Caco-2 (cell line): ENCODE data around the gene KPNA2. TPM values are rescaled to one million over a fixed set of nuclear protein-coding genes. Genes with fewer than 3 reads are reported as not detected.

ENCODE experiments used
- BruUV-seq: library from RNA; stranded (reverse); fragments of 400-500 nt; replicated peaks from 2 replicates; lab custom pipeline; 2021; lab: Mats Ljungman, UMichigan
- CTCF ChIA-PET: fragments of 300-600 bp; sonication (Branson Sonifier 250); formaldehyde crosslinking; loops from one replicate; lab custom pipeline; 2022; ENCODE audit warnings: antibody characterized with exemption; lab: Charles Lee
- POLR2A ChIA-PET: fragments of 300-600 bp; sonication (Branson Sonifier 250); formaldehyde crosslinking; loops from one replicate; lab custom pipeline; 2022; ENCODE audit warnings: antibody characterized with exemption; lab: Charles Lee
- DNase-seq, 2 experiments: peaks; one replicate each; pipeline versions ENCODE4 v3.0.0 to v3.0.0-alpha.2; 2020 to 2022
- H3K27me3 ChIP-seq: replicated peaks from 2 replicates; pipeline ENCODE4 v1.6.0; 2011; ENCODE audit warnings: low read length; ENCODE audit not compliant: control insufficient read depth, insufficient read depth
- H3K36me3 ChIP-seq: 2 replicates; pipeline ENCODE4 v1.5.1; 2011; ENCODE audit warnings: low read length; ENCODE audit not compliant: control insufficient read depth, insufficient read depth
- H3K4me1 ChIP-seq: fragments of 250-450 bp; sonication (Bioruptor Pico); 2 replicates; pipeline ENCODE4 v1.5.1; 2020; ENCODE audit warnings: mild to moderate bottlenecking
- H3K4me3 ChIP-seq: 2 replicates; pipeline ENCODE4 v1.5.1; 2011; ENCODE audit warnings: low read depth, mild to moderate bottlenecking, control low read depth, low read length
- H3K9me3 ChIP-seq: fragments of 250-450 bp; sonication (Bioruptor Pico); 2 replicates; pipeline ENCODE4 v1.5.1; 2020; ENCODE audit warnings: mild to moderate bottlenecking, moderate library complexity
- H3K27ac Mint-ChIP-seq: one replicate; pipeline ENCODE4 v1.8.0; 2022; ENCODE audit warnings: mixed read lengths; ENCODE audit not compliant: unreplicated experiment
- H3K27me3 Mint-ChIP-seq: one replicate; pipeline ENCODE4 v1.8.0; 2022; ENCODE audit warnings: mixed read lengths; ENCODE audit not compliant: insufficient read depth, unreplicated experiment
- H3K36me3 Mint-ChIP-seq: one replicate; pipeline ENCODE4 v1.8.0; 2022; ENCODE audit warnings: mild to moderate bottlenecking, mixed read lengths; ENCODE audit not compliant: insufficient read depth, unreplicated experiment
- H3K4me1 Mint-ChIP-seq: one replicate; pipeline ENCODE4 v1.8.0; 2022; ENCODE audit warnings: low read depth, mixed read lengths; ENCODE audit not compliant: unreplicated experiment
- H3K4me3 Mint-ChIP-seq: one replicate; pipeline ENCODE4 v1.8.0; 2022; ENCODE audit warnings: mild to moderate bottlenecking, moderate library complexity, mixed read lengths; ENCODE audit not compliant: unreplicated experiment
- H3K9me3 Mint-ChIP-seq: one replicate; pipeline ENCODE4 v1.8.0; 2022; ENCODE audit warnings: mixed read lengths; ENCODE audit not compliant: unreplicated experiment
- CTCF ChIP-seq, 2 experiments: fragments of 200-600 bp in 1 of 2; IDR thresholded peaks; 1 replicate in 1 of 2; 2 replicates in 1 of 2; pipeline versions ENCODE4 v1.5.1 to v1.8.0; 2011 to 2022; ENCODE audit warnings: antibody characterized with exemption in 1 of 2, control low read depth in 1 of 2, inconsistent platforms in 1 of 2, low read depth in 1 of 2, low read length in 1 of 2, mild to moderate bottlenecking in 1 of 2, moderate library complexity in 1 of 2; ENCODE audit not compliant: insufficient read depth in 1 of 2, severe bottlenecking in 1 of 2, unreplicated experiment in 1 of 2
- intact Hi-C: fragments of 100-400 bp; cut with micrococcal nuclease; formaldehyde crosslinking; loops from one replicate; pipeline ENCODE4 v1.10.0; 2022; ENCODE audit not compliant: unreplicated experiment
- total RNA-seq: library from RNA; stranded (reverse); gene quantifications from 2 replicates; pipeline ENCODE4 v1.2.3, GENCODE V29; 2022

Gene KPNA2
- total RNA-seq, 1 experiment from 2014 or later, result 339 TPM

- H3K9me3 ChIP-seq, result no peaks in the 10 kb centered on the region
- BruUV-seq, result no TSS peak
- ChIA-PET CTCF (interaction anchor here (0.5 to 1.3 kb wide), 2 partner anchors 14 to 319 kb away, joined by 3 read pairs; no protein-coding TSS in a partner anchor), POLR2A (interaction anchor here (0.6 to 1.8 kb wide), 3 partner anchors 14 to 449 kb away, joined by 4 to 10 read pairs (median 4); no protein-coding TSS in a partner anchor)
- intact Hi-C loops, result loop anchor here (1.0 kb wide), 1 partner anchor 14 kb away; no protein-coding TSS in a partner anchor
- Mint-ChIP-seq H3K9me3 (no peaks in the 10 kb centered on the region), H3K27me3 (no peaks in the 10 kb centered on the region), H3K36me3 (peaks cover 38% of the 10 kb centered on the region), H3K27ac (peak overlapping the region; percentile 70), H3K4me3 (peak overlapping the region; percentile 89), H3K4me1 (peaks cover 6% of the 10 kb centered on the region)
- H3K36me3 ChIP-seq, result no peaks in the 10 kb centered on the region; the same call in 1 of the 2 replicates
- H3K4me1 ChIP-seq, result 0 out of 2 replicates have a peak, but pooled peaks cover 4% of the 10 kb centered on the region
- no peaks in the 10 kb centered on the region for H3K27me3 ChIP-seq
- DNase-seq, result peak; percentile 83 to 84
- H3K4me3 ChIP-seq, result peak overlapping the region; percentile 30
- no peak for TF ChIP-seq CTCF (IDR thresholded peaks at IDR 0.05; ENCODE audit: insufficient read depth in 1 of 2, low read depth in 1 of 2, low read length in 1 of 2, severe bottlenecking in 1 of 2, unreplicated experiment in 1 of 2)
Measured at GRCh38 chr17:68033636-68034451, 1.7 kb upstream of the KPNA2 start.

- Mint-ChIP-seq H3K4me1 (peaks cover 6% of the 10 kb centered on the region), H3K9me3 (no peaks in the 10 kb centered on the region), H3K27ac (peak overlapping the region; percentile 70), H3K36me3 (peaks cover 44% of the 10 kb centered on the region), H3K4me3 (peak overlapping the region; percentile 89), H3K27me3 (no peaks in the 10 kb centered on the region)
- intact Hi-C loops, result loop anchor here (1.0 kb wide), 1 partner anchor 14 kb away; no protein-coding TSS in a partner anchor
- CTCF ChIA-PET, result interaction anchor here (1.3 kb wide), 1 partner anchor 14 kb away, joined by 3 read pairs; no protein-coding TSS in a partner anchor
- no peak for DNase-seq
- 0 out of 2 replicates have a peak, but pooled peaks cover 3% of the 10 kb centered on the region for H3K4me1 ChIP-seq
- H3K27me3 ChIP-seq, result no peaks in the 10 kb centered on the region
- H3K4me3 ChIP-seq, result peak overlapping the region; percentile 30
- no peaks in the 10 kb centered on the region; the same call in 1 of the 2 replicates for H3K36me3 ChIP-seq
- no TSS peak for BruUV-seq
- POLR2A ChIA-PET, result interaction anchor here (1.8 kb wide), 1 partner anchor 15 kb away, joined by 10 read pairs; no protein-coding TSS in a partner anchor
- TF ChIP-seq CTCF (IDR thresholded peaks at IDR 0.05; ENCODE audit: insufficient read depth in 1 of 2, low read depth in 1 of 2, low read length in 1 of 2, severe bottlenecking in 1 of 2, unreplicated experiment in 1 of 2), result no peak
- H3K9me3 ChIP-seq, result no peaks in the 10 kb centered on the region
Measured at GRCh38 chr17:68034452-68034776, 1.1 kb upstream of the KPNA2 start.

GRCh38 chr17:68035131-68035522, 408 bp upstream of the KPNA2 start:
- H3K4me3 ChIP-seq, result peak overlapping the region; percentile 30

More at GRCh38 chr17:68035131-68035522, 408 bp upstream of the KPNA2 start:
- CTCF ChIA-PET, result interaction anchor here (1.0 kb wide), 1 partner anchor 15 kb away, joined by 5 read pairs; no protein-coding TSS in a partner anchor
- peak; percentile 96 for DNase-seq
- POLR2A ChIA-PET, result interaction anchor here (0.5 to 1.1 kb wide), 13 partner anchors 9 to 423 kb away, joined by 3 to 15 read pairs (median 4); partner anchors contain the start of gene WIPI1
- peaks cover 51% of the 10 kb centered on the region for H3K36me3 Mint-ChIP-seq
- H3K27ac Mint-ChIP-seq, result peak overlapping the region; percentile 94
- peak overlapping the region; percentile 89 for H3K4me3 Mint-ChIP-seq
- intact Hi-C loops, result loop anchor here (5.0 kb wide), 1 partner anchor 67 kb away; no protein-coding TSS in a partner anchor
- H3K4me1 ChIP-seq, result 0 out of 2 replicates have a peak, but pooled peaks cover 3% of the 10 kb centered on the region
- no peak for TF ChIP-seq CTCF (IDR thresholded peaks at IDR 0.05; ENCODE audit: insufficient read depth in 1 of 2, low read depth in 1 of 2, low read length in 1 of 2, severe bottlenecking in 1 of 2, unreplicated experiment in 1 of 2)
- no TSS peak for BruUV-seq
- no peaks in the 10 kb centered on the region for H3K27me3 Mint-ChIP-seq
- H3K27me3 ChIP-seq, result no peaks in the 10 kb centered on the region
- H3K36me3 ChIP-seq, result no peaks in the 10 kb centered on the region; the same call in 1 of the 2 replicates
- H3K4me1 Mint-ChIP-seq, result peaks cover 6% of the 10 kb centered on the region
- H3K9me3 ChIP-seq, result no peaks in the 10 kb centered on the region
- no peaks in the 10 kb centered on the region for H3K9me3 Mint-ChIP-seq
